ENCODE measurements around the gene HNRNPA2B1.
"Not testable (repeated sequence)": the region's sequence is repeated elsewhere in the genome, so short reads cannot be mapped to it uniquely, and the experiment has no call there.

The HNRNPA2B1 gene

DNA sequence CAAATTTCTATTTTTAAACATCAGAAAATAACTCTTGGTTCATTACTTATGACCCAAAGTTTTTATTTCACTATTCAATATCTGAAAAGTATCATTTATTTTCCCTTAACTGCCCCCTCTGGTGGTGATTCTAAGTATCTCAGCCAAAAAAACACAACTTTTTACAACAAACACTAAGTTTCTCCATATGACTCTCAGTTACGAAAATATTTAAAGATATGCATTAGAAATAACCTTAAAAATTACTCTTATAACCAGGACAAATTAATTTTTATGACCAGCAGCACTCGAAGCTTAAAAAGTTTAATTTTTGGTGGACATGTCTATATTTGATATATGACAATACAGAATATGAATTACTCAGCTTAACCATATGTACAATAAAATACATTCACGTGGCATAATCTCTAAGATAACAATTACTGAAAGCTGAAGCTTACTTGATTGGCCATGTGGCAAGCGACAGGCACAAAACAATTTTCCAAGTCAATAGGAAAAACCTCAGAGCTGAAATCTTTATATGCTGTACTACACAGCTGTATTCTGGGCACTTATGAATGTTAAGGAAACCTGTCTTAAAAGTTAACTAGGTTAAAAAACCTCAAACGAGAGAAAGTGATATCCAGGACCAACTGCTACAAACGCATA is 2.3 kb downstream of the HNRNPA2B1 start:
- no peak for DNase-seq (ENCODE audit: low read depth, low spot score)

DNA sequence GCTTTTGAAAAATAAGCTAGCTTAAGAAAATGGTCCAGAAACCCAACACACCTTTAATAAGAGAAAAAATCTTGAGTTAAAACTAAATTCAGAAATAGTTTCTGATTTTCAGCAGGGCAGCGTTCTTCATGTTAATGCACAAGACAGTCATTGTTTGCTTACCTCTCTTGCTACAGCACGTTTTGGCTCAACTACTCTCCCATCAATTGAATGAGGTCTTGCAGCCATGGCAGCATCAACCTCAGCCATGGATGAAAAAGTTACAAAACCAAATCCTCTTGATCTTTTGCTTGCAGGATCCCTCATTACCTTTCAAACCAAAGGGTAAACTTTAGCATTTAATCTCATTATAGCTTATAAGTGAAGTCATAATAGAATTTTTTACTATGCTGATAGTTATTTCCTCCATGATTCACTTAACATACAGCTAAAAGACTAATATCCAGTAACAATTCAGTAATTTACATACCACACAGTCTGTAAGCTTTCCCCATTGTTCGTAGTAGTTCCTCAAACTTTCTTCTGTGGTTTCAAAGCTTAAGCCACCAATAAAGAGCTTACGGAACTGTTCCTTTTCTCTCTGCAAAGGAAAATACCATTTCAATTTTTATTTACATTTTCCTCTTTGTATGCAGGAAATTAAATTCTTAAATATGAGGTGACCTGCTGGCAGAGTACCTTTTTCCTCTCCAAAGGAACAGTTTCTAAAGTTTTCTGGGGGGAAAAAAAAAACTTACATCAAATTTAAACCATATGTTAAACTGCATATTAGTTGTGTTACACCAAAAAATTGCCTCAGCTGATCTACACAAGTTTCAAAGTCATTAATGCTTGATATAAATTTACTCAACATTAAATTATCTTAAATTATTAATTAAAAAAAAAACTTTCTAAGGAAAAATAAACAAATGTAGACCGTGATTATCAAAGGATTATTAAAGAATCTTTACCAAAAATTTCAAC is 3.1 kb downstream of the HNRNPA2B1 start:
- no peak for DNase-seq (ENCODE audit: low read depth, low spot score)

DNA sequence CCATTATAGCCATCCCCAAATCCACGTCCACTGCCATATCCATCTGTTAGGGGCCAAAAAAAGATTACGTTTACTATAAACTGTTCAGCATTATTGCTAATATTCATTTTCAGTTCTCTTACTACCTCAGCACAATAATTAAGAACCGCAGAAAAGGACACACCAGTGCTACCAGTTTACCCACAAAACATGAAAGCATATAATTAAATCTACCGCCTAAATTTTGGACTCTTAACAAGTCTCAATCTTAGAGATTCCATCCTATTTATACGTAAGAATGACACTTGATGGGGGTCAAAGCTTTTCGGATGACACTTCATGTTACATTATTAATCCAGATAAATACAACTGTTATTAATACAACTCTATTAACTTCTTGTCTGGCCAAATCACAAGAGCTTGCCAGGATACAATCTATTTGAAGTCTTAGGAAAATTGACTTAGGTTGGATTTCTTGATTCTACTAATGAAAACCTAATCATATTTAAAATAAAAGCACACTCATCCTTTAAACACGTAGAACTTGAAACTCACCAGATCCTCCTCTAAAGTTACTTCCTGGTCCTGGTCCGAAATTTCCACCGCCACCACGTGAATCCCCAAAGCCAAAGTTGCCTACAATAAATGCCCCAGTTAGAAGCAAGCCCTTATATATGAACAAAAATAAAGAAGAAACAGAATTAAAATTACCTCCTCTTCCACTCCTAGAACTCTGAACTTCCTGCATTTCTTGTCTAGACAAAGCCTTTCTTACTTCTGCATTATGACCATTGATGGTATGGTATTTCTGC is 4.5 kb downstream of the HNRNPA2B1 start:
- DNase-seq (ENCODE audit: low read depth, low spot score): no peak

DNA sequence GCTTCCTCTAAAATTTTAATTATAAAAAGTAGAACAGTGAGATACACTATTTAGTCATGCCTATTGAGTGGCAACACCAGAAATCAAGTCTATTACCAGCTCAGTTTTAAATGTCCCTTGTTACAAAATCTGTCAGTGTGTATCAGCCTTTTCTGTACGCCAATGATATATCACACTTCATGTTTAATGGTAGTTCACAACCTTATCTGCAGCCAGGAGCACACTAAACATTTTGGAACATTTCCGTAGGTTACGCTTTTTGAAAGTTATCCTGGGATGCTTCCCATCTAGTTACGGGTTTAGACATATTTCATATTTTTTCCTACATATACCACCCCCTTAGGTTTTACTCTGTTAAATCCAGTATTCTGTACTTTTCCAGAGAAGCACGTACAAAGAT is 5.4 kb downstream of the HNRNPA2B1 start:
- no peak for DNase-seq (ENCODE audit: low read depth, low spot score)

DNA sequence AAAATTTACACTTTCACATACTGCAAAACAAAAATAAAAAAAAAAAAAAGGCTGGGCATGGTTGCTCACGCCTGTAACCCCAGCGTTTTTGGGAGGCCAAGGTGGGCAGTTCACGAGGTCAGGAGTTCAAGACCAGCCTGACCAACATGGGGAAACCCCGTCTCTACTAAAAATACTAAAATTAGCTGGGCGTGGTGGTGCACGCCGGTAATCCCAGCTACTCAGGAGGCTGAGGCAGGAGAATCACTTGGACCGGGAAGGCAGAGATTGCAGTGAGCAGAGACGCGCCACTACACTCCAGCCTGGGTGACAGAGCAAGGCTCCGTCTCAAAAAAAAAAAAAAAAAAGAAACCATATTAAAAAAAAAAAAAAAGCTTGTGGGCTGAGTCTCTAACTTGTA is 5.8 kb downstream of the HNRNPA2B1 start:
- DNase-seq (ENCODE audit: low read depth, low spot score): not testable (repeated sequence)

DNA sequence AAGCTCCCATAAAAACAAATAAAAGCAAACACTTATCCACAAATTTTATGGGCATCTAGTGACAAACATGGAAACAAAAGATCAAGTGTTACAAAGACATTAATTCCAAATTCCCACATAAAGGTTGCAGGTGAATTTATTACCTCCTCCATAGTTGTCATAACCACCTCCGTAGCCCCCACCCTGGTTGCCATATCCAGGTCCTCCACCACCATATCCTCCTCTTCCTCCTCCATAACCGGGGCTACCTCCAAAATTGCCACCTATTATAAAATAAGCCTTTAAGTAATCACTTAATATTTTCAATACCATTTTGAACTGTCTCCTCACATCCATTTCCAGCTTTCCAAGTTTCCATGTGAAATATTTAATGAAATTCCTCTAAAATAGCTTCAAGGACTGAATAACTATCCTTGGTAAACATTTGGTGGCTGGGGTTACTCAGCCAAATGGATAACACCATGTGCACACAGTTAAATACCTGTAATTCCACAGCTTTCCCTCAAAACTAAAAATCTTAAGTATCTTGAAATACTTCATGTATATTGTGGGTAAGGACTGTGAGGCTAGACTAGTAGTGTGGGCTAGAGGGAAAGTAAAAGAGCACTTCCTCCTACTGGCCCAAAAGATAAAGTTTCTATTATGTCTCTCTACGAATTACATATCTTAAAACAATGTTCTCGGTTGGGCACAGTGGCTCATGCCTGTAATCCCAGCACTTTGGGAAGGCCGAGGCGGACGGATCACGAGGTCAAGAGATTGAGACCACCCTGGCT is 6.9 kb downstream of the HNRNPA2B1 start:
- DNase-seq (ENCODE audit: low read depth, low spot score): no peak

DNA sequence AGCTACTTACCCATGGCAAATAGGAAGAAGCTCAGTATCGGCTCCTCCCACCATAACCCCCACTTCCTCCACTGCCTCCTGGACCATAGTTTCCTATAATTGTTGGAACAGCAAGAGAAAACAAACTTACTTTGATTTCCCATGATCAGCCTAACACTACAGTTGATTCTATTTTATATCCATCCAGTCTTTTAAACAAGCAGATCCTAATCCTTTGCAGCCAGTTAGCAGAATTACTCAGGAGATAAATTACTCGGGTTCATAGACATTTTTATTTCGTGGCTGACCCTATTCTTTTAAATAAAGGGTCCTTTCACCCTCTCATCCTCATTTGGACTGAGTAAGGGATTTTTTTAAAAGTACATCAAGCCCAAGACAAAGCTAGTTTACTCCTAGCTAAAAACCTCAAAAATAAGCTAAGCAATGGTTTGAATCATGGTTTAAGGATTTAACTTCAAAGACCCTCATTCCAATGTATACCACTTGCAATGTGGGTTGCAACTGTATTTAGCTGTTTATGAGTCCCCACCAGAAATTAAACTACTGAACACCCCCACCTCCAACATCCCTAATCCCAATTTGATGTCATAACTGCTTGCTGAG is 8.0 kb downstream of the HNRNPA2B1 start:
- DNase-seq (ENCODE audit: low read depth, low spot score): no peak

DNA sequence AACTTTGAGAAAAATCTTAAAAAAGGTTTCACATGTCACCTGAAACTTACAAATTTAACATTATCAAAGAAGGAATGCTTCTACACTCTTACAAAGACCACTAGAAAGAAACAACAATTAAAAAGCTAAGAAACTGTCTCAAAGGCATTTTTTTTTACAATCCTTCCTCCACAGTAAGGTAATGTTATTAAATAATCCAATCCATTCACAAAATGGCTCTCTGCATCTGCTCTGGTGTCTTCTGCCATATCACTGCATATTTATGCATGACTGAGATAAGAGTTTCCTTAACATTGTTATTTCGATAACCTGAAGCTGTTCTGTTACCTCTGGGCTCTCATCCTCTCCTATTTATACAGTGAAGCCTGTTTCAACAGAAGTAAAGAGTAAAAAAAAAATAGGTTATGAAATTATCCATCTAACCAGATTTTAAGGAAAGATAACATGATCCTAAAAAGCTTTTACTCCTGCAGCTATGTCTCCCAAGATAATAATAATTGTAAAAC is 8.5 kb downstream of the HNRNPA2B1 start:
- no peak for DNase-seq (ENCODE audit: low read depth, low spot score)

DNA sequence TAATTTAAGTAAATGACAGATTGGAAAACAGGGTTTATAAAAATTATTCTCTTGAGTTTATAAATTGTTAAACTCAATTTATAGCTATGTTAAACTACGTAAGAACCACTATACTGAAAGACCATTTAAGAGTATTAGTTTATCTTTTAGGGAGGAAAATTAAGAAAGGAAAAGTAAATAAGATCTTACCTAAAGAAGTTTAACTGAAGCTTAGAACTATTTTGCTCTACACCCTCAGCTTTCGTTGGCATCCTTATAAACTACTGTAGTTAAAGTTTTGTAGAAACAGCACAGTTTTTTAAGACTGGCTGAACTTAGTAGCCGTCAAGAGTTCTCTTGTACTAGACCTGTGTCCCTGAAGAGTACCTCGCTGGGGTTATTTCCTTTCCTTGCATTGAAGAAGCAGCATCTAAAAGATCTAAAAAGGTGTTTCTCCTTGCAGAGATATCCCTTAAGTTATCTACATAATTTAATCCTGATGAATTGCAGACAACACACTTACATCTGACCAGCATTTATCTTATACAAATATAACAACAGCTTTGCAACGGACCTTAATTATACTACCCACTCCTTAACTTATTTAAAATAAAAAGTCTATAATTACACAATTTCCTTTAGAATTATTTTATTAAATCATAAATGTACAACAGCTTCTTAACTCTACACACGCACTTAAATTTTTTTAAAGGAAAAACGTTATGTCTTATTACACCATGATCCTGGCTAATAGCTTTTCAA is 9.1 kb downstream of the HNRNPA2B1 start:
- no peak for DNase-seq (ENCODE audit: low read depth, low spot score)

DNA sequence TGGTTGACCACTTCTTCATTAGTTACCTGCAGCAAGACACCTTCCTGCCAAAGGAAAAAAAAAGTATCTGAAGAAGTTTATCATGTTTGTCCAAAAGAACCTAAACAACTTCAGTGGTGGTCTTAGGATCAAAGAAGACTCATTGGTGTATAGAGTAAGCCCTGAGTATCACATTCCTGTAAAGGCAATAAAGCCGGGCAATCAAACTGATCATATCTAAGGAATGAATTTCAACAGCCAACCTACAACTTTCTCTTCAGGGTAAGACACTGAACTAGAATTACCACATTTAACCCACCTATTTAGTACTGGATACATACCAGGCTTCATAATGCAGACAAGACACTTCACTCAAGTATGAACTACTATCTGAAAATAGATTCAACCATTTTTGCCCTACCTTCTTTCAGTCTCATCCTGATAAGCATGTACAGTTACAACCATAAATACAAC is 10.1 kb downstream of the HNRNPA2B1 start:
- DNase-seq (ENCODE audit: low read depth, low spot score): no peak

DNA sequence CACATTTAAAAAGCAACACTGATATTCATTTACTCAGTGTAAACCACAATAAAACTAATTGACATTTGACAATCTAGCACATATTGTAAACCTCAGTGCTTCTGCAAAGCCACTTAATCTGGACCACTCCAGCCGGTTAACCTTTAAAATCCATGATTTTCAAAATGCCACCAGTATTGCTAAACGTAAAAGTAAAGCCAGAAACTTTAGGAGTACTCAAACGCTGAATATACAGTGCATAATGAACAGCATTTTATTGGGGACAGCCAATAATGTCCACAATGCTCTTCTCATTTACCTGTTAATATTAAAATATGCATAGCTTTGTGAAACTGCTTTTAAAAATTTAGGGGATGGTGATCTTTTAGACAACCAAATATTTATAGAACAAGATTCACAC is 10.8 kb downstream of the HNRNPA2B1 start:
- no peak for DNase-seq (ENCODE audit: low read depth, low spot score)

DNA sequence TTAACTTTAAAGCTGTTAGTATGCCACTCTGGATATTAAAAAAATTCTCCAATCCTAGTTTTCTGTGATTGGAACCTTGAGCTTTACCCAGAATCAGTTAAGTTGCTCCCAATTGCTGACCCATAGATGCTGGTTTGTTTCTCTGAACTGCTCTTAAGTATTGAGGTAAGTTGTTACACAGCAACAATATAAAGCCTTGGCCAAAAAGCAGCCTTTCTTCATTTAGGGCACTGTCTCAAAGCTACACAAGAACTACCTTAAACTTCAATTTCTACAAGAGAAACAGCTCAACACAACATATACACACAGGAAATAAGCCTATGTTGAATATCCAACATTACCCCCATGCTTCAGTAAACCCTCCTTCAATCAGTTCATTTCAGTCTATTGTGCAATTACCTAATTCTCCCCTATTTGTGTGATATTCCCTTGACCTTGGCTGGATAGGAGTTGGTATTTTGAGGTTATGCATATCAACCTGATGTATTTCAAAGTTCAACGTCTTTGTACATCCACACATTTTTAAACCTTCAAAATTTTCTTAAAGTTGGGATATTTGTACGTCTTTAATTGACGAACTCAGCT is 11.5 kb downstream of the HNRNPA2B1 start:
- no peak for DNase-seq (ENCODE audit: low read depth, low spot score)

DNA sequence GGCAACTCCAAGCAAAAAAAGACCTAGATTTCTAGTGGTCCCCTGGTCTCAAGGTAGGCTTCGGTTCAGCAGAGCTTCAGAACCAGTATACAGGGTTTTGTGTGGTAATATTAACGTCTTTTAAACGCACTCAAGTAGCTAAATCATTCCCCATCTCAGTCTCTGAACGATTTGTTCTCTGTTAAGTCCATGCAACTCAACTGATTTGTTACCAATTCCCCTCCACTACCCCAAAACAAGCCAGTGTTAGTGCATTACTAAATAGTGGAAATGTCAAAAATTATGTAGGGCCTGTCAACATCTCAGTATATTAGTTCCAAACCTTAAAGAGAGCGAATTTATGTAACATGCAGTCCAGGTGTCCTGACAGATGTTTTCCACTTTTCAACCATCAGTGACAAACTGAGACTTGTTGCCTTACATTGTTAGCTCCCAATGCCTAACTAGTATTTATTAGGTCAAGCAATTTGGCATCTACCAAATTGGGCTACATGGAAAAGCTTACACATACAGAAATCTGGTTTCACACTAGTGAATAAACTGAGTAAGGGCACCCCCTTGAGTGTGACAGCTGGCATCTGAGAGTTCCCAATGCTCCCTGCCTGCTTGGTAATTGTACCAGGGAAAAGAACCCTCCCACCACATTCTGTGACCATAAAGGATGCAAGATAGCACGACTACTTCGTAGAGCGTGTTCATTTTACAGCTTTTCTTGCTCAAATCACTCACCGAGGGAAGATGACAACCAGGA is 12.2 kb downstream of the HNRNPA2B1 start:
- DNase-seq (ENCODE audit: low read depth, low spot score): no peak

DNA sequence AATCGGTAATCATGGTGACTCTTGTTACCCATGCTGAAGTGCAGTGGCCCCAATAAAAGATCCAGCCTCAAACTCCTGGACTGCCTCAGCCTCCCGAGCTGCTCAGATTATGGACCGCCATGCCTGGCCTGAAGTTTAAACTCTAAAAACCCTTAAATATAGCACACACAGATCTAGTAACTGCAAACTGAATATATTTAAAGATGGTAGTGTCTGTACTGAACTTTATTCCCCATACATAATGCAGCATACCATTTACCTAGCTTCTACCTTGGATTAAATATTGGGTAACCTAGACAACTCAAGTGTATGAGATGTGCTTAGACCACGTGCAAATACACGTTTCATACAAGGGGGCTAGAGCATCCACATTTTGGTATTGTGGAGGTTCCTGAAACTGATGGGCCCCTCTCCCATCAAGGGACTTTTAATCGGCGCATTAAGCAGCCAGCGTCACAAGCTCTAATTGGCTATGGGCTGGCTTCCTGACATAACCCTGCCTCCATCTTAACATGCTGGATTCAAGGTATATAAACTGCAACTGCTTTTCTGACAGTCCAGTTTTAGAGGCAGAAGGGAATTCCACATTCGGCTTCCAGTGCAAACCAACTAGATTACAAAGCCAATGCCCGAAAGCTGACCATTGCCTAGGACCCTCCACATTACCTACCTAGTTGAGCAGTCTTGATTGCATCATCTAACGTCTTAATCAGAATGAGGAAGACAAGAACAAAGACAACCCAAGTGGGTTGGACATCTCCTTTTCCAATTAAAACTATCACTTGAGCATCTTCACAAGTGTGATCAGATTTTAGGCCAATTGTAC is 13.0 kb downstream of the HNRNPA2B1 start:
- no peak for DNase-seq (ENCODE audit: low read depth, low spot score)

DNA sequence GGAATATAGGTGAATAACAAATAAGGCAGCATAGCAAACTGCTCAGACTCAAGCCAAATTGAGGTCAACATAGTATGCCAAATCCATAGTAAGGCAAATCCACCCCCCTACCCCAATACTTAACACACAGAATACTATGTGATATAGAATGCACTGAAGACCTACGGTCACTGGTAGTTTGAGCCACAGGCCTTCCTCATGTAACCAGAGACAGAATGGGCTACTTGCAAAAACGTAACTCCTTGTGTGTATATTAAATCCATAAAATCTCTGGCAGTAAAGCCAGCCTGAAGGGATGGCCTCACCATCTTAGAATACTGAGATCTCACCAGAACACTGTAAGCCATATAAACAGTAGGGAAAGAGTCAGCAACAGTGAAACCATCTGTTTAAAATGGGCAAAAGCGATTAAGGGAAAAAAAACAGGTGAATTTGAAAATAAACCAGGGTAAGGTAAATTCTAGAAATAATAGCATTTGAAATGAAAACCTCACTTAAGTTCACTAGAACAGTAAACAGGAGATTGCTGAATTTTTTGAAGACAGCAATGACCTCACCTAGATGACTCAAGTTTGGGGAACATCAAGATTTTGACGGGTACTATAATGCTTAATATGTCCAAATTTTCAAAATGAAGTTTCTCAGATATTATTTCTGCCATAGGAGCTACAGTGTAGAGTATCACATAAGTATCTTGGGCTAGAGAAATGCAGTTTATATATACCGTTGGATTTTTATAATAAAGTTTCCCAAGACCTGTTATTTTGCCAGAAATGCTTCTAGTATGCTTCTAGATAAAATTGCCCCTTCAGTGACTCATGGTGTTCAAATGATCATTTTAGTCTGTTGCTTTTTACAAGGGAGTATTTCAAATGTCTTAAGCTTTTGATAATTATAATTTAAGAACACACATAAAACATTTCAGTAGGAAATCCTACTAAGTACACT is 13.9 kb downstream of the HNRNPA2B1 start:
- DNase-seq (ENCODE audit: low read depth, low spot score): no peak

DNA sequence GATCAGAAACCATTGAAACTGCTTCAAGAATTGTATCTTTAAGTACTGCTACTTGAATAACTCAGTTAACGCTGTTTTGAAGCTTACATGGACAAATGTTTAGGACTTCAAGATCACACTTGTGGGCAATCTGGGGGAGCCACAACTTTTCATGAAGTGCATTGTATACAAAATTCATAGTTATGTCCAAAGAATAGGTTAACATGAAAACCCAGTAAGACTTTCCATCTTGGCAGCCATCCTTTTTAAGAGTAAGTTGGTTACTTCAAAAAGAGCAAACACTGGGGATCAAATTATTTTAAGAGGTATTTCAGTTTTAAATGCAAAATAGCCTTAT is 14.7 kb downstream of the HNRNPA2B1 start:
- DNase-seq (ENCODE audit: low read depth, low spot score): no peak

Measured in brain pericyte (primary cell).